Brain microvascular endothelial cell (primary cell): ENCODE results near the gene MCTP2.

Experiments
- DNase-seq: peaks from one replicate; pipeline ENCODE4 v3.0.0-alpha.2; 2020
- H3K27ac ChIP-seq: fragments of 250-450 bp; sonication (Bioruptor Pico); 2 replicates; pipeline ENCODE4 v1.5.1; 2020; ENCODE audit warnings: mild to moderate bottlenecking, moderate library complexity
- H3K27me3 ChIP-seq: fragments of 250-450 bp; sonication (Bioruptor Pico); replicated peaks from 2 replicates; pipeline ENCODE4 v1.5.1; 2020; ENCODE audit warnings: mild to moderate bottlenecking
- H3K36me3 ChIP-seq: fragments of 250-450 bp; sonication (Bioruptor Pico); replicated peaks from 2 replicates; pipeline ENCODE4 v1.5.1; 2020; ENCODE audit warnings: mild to moderate bottlenecking
- H3K4me3 ChIP-seq: 2 replicates; pipeline ENCODE4 v1.5.1; 2011; ENCODE audit warnings: low read depth, mild to moderate bottlenecking, control low read depth, low read length, moderate library complexity
- in situ Hi-C: cut with HindIII; loops from 2 replicates; pipeline ENCODE4 v1.10.0; 2017; ENCODE audit warnings: low sequenced_read_pairs, low pct_ligation_motif_present
- TF ChIP-seq, protein P1 (sequence below): IDR thresholded peaks from 2 replicates; pipeline ENCODE4 v1.5.1; 2011; ENCODE audit warnings: low read depth, mild to moderate bottlenecking, moderate library complexity, low read length, control low read depth, inconsistent platforms; ENCODE audit errors: missing control alignments

MCTP2 gene

DNA sequence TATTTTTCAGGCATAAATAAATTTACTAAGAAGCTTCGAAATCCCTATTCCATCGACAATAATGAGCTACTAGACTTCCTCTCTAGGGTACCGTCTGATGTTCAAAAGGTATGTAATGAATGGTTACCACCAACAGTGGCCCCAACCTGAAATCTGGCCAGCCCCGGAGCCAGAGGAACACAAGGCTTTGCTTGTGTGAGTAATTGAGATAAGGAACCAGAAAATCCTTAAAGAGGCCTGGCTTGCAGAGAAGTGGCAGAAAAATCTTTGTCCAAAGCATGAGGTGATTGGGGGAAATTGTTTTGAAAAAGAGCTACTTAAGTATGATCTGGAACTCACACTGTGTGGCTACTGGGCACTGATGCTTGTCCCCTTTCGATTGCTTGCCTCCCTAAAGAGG is 245.3 kb downstream of the MCTP2 start:
- TF ChIP-seq, protein P1, sequence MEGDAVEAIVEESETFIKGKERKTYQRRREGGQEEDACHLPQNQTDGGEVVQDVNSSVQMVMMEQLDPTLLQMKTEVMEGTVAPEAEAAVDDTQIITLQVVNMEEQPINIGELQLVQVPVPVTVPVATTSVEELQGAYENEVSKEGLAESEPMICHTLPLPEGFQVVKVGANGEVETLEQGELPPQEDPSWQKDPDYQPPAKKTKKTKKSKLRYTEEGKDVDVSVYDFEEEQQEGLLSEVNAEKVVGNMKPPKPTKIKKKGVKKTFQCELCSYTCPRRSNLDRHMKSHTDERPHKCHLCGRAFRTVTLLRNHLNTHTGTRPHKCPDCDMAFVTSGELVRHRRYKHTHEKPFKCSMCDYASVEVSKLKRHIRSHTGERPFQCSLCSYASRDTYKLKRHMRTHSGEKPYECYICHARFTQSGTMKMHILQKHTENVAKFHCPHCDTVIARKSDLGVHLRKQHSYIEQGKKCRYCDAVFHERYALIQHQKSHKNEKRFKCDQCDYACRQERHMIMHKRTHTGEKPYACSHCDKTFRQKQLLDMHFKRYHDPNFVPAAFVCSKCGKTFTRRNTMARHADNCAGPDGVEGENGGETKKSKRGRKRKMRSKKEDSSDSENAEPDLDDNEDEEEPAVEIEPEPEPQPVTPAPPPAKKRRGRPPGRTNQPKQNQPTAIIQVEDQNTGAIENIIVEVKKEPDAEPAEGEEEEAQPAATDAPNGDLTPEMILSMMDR: no peak
- H3K27ac ChIP-seq: no peak overlapping the region
- no peak for DNase-seq
- H3K27me3 ChIP-seq: no peaks in the 10 kb centered on the region
- no peak overlapping the region for H3K4me3 ChIP-seq
- in situ Hi-C loops: no loop called here
- no peaks in the 10 kb centered on the region for H3K36me3 ChIP-seq

DNA sequence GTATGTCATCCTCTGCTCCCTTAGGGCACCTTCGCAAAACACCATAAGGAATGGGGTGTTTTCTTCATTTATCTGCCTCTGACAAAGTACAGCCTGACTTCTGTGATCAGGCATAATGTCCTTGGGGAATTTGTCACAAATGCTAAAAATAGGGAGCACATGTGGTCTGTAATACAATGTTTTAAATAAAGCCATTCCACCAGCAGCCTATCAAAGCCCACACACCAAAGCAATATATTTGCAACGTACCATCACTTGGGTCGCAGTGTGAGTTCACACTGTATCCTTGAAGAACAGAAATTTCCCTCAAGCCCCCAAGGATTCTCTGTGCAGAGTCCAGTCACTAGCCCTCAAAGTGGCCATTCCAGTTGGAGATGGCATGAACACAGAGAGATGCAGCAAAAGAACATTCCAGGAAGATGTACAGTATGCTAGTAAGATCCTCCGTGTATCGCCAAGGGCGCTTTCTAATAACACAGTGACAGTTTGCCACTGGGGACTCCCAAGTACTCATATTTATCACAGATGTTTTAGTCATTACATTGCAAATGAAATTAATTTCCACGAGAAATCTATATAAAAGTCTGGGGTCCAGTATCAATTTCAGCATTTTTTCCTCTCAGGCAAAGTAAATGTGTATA is 246.7 kb downstream of the MCTP2 start:
- H3K27me3 ChIP-seq: no peaks in the 10 kb centered on the region
- in situ Hi-C loops: no loop called here

DNA sequence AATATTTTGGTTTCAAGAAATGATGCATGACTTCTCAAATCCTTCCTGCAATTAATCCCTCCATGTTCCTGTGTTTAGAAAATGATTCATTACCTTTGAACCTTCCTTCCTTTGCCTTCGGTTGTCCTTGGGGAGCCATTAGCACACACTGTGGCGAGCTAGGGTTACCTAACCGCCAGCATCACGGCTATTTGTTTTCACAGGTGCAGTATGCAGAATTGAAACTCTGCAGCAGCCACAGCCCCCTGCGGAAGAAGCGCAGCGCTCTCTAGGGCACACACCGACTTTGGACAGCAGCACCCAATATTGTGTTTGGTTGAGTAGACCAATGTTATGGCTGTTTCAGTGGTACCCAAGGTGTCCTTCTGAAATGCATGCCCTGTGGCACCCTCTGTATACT is 247.4 kb downstream of the MCTP2 start:
- in situ Hi-C loops: no loop called here
- Histone ChIP-seq H3K36me3 (no peaks in the 10 kb centered on the region), H3K27me3 (no peaks in the 10 kb centered on the region), H3K27ac (no peak overlapping the region), H3K4me3 (no peak overlapping the region)
- TF ChIP-seq, protein P1: no peak
- DNase-seq: no peak

More for the DNA sequence above, 246.7 kb downstream of the MCTP2 start:
- no peak overlapping the region for H3K27ac ChIP-seq
- no peaks in the 10 kb centered on the region for H3K36me3 ChIP-seq
- H3K4me3 ChIP-seq: no peak overlapping the region
- no peak for DNase-seq
- TF ChIP-seq, protein P1: no peak

DNA sequence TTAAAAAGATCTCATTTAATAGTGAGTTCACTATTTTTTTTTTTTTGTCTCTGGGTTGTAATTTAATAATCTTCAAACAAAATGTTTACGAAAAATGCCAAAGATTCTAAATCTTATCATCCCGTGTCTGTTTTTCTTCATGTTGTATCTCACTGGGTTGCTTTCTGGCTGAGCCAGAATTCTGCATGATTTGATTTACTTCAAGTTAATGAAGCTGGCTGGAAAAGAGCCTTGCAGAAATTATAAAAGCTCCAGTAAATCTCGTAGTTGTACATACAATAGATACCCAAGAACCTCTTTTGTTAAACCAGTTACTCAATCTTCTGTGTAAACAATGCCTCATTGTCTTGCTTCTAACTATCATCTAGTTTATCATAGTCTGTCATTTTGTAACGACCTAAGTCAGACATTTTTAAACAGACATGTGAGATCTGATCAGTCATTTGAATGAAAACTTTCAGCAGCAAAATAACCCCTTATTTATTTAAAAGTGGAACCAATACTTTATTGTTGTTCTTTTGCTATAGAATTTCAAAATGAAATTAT is 249.0 kb downstream of the MCTP2 start:
- H3K27ac ChIP-seq: no peak overlapping the region
- no peaks in the 10 kb centered on the region for H3K36me3 ChIP-seq
- DNase-seq: no peak
- H3K27me3 ChIP-seq: no peaks in the 10 kb centered on the region
- no peak overlapping the region for H3K4me3 ChIP-seq
- in situ Hi-C loops: no loop called here
- TF ChIP-seq, protein P1: no peak

DNA sequence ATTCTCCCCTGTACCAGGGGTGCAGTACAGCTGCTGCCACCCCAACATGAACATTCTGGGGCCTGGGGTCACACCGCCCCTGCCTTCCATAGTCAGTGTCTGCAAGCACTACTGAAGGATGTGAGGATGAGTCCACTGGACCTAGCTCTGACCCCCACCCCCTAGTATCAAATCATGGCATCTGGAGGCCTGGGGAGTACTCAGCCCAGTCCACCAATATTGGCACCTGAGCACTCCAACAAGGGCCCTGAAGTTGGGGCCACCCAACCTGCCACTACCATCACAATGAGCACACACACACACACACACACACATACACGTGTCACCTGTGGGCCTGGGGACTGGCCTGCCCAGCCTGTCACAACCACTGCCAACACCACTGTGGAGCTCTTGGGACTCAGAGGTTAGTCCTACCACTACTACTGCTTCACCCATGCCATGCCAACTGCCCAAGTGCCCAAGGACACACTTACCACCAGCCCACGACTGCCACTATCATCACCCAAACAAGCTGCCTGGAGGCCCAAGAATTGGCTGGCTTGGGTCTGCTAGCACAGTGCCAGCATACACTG is 253.9 kb downstream of the MCTP2 start:
- Histone ChIP-seq H3K36me3 (no peaks in the 10 kb centered on the region), H3K27me3 (no peaks in the 10 kb centered on the region), H3K4me3 (no peak overlapping the region), H3K27ac (no peak overlapping the region)
- TF ChIP-seq, protein P1: no peak
- no peak for DNase-seq
- in situ Hi-C loops: no loop called here
